A673 (cell line): Measurements from ENCODE around the gene RNF217. TPM values are rescaled to one million over a fixed set of nuclear protein-coding genes. Genes with fewer than 3 reads are reported as not detected.

ENCODE experiments used
- BruUV-seq: library from RNA; stranded (reverse); fragments of 400-500 nt; replicated peaks from 2 replicates; lab custom pipeline; 2021; lab: Mats Ljungman, UMichigan
- CTCF ChIA-PET: fragments of 300-600 bp; sonication (Branson Sonifier 250); formaldehyde crosslinking; loops from one replicate; lab custom pipeline; 2022; ENCODE audit warnings: antibody characterized with exemption; lab: Charles Lee
- POLR2A ChIA-PET: fragments of 300-600 bp; sonication (Branson Sonifier 250); formaldehyde crosslinking; loops from one replicate; lab custom pipeline; 2022; ENCODE audit warnings: antibody characterized with exemption; ENCODE audit not compliant: low non-redundant PET; lab: Charles Lee
- DNase-seq: peaks from one replicate; pipeline ENCODE4 v3.0.0-alpha.2; 2015; ENCODE audit warnings: low spot score
- H3K27ac ChIP-seq: fragments of 200-600 bp; sonication (generic); 2 replicates; pipeline ENCODE4 v1.5.1; 2016; ENCODE audit warnings: mixed run types, low read depth, mild to moderate bottlenecking, mixed read lengths, antibody characterized with exemption, low read length; ENCODE audit not compliant: poor library complexity, severe bottlenecking
- H3K27me3 ChIP-seq: fragments of 200-600 bp; sonication (generic); replicated peaks from 2 replicates; pipeline ENCODE4 v1.6.1; 2017; ENCODE audit warnings: mixed run types, low read depth, mild to moderate bottlenecking, mixed read lengths, antibody characterized with exemption, low read length; ENCODE audit not compliant: insufficient read depth, poor library complexity
- H3K36me3 ChIP-seq: fragments of 200-600 bp; sonication (generic); 2 replicates; pipeline ENCODE4 v1.6.1; 2016; ENCODE audit warnings: mixed run types, mild to moderate bottlenecking, mixed read lengths, antibody characterized with exemption, low read length; ENCODE audit not compliant: insufficient read depth, poor library complexity, severe bottlenecking
- H3K4me1 ChIP-seq: fragments of 200-600 bp; sonication (generic); 2 replicates; pipeline ENCODE4 v1.6.1; 2017; ENCODE audit warnings: mixed run types, mild to moderate bottlenecking, mixed read lengths, antibody characterized with exemption, low read length; ENCODE audit not compliant: insufficient read depth, poor library complexity, severe bottlenecking
- H3K4me3 ChIP-seq: fragments of 200-600 bp; sonication (generic); 2 replicates; pipeline ENCODE4 v1.5.1; 2016; ENCODE audit warnings: low read depth, mixed run types, mild to moderate bottlenecking, mixed read lengths, low read length; ENCODE audit not compliant: poor library complexity, severe bottlenecking
- H3K9me3 ChIP-seq: fragments of 200-600 bp; sonication (generic); 2 replicates; pipeline ENCODE4 v1.6.1; 2016; ENCODE audit warnings: mixed run types, low read depth, mild to moderate bottlenecking, mixed read lengths, antibody characterized with exemption, low read length; ENCODE audit not compliant: poor library complexity, severe bottlenecking
- EZH2 ChIP-seq: fragments of 200-600 bp; sonication (generic); IDR thresholded peaks from 2 replicates; pipeline ENCODE4 v1.6.1; 2017; ENCODE audit warnings: borderline replicate concordance, low read depth, mild to moderate bottlenecking, mixed read lengths, antibody characterized with exemption, low read length; ENCODE audit not compliant: poor library complexity, severe bottlenecking
- intact Hi-C: fragments of 100-400 bp; cut with micrococcal nuclease; formaldehyde crosslinking; loops from one replicate; pipeline ENCODE4 v1.10.0; 2022; ENCODE audit not compliant: unreplicated experiment
- total RNA-seq: library from RNA; stranded (reverse); gene quantifications from 2 replicates; pipeline ENCODE4 v1.2.3, GENCODE V29; 2021
- TF ChIP-seq, protein P1 (sequence below): fragments of 300-800, 200-600 bp; sonication (generic); conservative IDR thresholded peaks from 2 replicates; pipeline ENCODE4 v1.5.1; 2017; ENCODE audit warnings: low read depth, mild to moderate bottlenecking, antibody characterized with exemption, low read length, moderate library complexity, mixed read lengths

Gene RNF217
- total RNA-seq, 1 experiment from 2014 or later, result 20.6 TPM

DNA sequence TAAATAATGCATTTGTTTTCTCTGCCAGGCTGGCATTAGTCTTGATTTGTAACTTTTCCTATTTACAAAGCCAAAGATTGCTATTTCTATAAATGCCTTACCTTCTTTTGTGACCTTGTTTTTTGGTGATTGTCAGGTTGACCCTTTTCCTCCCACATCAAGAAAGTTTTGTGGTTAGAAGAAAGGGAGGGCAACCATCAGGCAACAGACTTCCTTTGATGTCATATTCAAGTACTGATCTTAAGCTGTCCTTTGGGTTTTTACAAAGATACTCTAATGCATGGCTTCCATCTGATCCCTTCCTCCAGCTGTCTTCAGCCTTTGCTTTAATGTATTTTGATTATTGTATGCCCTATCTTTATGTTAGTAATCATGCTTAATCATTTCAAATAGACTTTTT is 23.9 kb downstream of the RNF217 start:
- no TSS peak for BruUV-seq
- H3K36me3 ChIP-seq, result peaks cover 11% of the 10 kb centered on the region
- CTCF ChIA-PET, result interaction anchor here (0.6 kb wide), 1 partner anchor 23 kb away, joined by 3 read pairs; no protein-coding TSS in a partner anchor
- TF ChIP-seq, protein P1, sequence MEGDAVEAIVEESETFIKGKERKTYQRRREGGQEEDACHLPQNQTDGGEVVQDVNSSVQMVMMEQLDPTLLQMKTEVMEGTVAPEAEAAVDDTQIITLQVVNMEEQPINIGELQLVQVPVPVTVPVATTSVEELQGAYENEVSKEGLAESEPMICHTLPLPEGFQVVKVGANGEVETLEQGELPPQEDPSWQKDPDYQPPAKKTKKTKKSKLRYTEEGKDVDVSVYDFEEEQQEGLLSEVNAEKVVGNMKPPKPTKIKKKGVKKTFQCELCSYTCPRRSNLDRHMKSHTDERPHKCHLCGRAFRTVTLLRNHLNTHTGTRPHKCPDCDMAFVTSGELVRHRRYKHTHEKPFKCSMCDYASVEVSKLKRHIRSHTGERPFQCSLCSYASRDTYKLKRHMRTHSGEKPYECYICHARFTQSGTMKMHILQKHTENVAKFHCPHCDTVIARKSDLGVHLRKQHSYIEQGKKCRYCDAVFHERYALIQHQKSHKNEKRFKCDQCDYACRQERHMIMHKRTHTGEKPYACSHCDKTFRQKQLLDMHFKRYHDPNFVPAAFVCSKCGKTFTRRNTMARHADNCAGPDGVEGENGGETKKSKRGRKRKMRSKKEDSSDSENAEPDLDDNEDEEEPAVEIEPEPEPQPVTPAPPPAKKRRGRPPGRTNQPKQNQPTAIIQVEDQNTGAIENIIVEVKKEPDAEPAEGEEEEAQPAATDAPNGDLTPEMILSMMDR, result no peak
- TF ChIP-seq EZH2, result no peak
- peaks cover 54% of the 10 kb centered on the region for H3K4me1 ChIP-seq
- peak overlapping the region; percentile 62 for H3K27ac ChIP-seq
- no peaks in the 10 kb centered on the region for H3K27me3 ChIP-seq
- H3K9me3 ChIP-seq, result peaks cover 8% of the 10 kb centered on the region
- intact Hi-C loops, result no loop called here
- H3K4me3 ChIP-seq, result no peak overlapping the region
- DNase-seq, result no peak
- POLR2A ChIA-PET, result no interaction called here

DNA sequence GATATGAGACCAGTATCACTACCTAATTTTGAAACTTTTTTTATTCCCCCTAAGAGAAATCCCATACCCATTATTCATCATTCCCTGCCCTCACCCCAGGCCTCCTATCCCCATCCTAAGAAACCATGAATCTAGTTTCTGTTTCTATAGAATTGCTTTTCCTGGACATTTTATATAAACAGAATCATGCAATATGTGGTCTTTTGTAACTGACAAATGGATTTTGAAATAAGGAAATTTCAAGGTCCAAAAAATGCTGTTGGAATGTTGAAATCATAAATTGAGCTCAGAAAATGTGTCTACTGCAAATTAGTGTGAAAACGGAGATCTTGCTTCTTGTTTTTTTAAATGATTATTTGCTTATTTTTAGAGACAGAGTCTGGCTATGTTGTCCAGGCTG is 25.1 kb downstream of the RNF217 start:
- Histone ChIP-seq H3K27ac (no peak overlapping the region), H3K4me3 (no peak overlapping the region), H3K4me1 (peaks cover 51% of the 10 kb centered on the region), H3K9me3 (peaks cover 8% of the 10 kb centered on the region), H3K36me3 (peaks cover 11% of the 10 kb centered on the region), H3K27me3 (no peaks in the 10 kb centered on the region)
- ChIA-PET CTCF (no interaction called here), POLR2A (no interaction called here)
- no peak for DNase-seq
- TF ChIP-seq, protein P1, result no peak
- no peak for TF ChIP-seq EZH2
- BruUV-seq, result no TSS peak
- intact Hi-C loops, result no loop called here

GRCh38 chr6:124987999-124988591 is 25.9 kb downstream of the RNF217 start:
- H3K27me3 ChIP-seq, result no peaks in the 10 kb centered on the region
- peaks cover 11% of the 10 kb centered on the region for H3K36me3 ChIP-seq
- no peak overlapping the region for H3K4me3 ChIP-seq
- POLR2A ChIA-PET, result no interaction called here
- no peak overlapping the region for H3K27ac ChIP-seq
- H3K4me1 ChIP-seq, result peaks cover 44% of the 10 kb centered on the region
- TF ChIP-seq EZH2, result no peak
- TF ChIP-seq, protein P1, result no peak
- CTCF ChIA-PET, result no interaction called here
- BruUV-seq, result no TSS peak
- H3K9me3 ChIP-seq, result peaks cover 8% of the 10 kb centered on the region
- intact Hi-C loops, result no loop called here
- DNase-seq, result no peak
